PFSK-1 (cell line): ENCODE measurements around the gene PRKAR1A.

Experiments used
- POLR2AphosphoS5 ChIP-seq: IDR thresholded peaks from 2 replicates; pipeline ENCODE4 v1.6.1; 2012; ENCODE audit warnings: low read depth, mild to moderate bottlenecking, control low read depth, low read length, moderate library complexity
- TAF1 ChIP-seq: IDR thresholded peaks from 2 replicates; pipeline ENCODE4 v1.6.1; 2012; ENCODE audit warnings: low read length, control low read depth, borderline replicate concordance; ENCODE audit not compliant: insufficient read depth

DNA sequence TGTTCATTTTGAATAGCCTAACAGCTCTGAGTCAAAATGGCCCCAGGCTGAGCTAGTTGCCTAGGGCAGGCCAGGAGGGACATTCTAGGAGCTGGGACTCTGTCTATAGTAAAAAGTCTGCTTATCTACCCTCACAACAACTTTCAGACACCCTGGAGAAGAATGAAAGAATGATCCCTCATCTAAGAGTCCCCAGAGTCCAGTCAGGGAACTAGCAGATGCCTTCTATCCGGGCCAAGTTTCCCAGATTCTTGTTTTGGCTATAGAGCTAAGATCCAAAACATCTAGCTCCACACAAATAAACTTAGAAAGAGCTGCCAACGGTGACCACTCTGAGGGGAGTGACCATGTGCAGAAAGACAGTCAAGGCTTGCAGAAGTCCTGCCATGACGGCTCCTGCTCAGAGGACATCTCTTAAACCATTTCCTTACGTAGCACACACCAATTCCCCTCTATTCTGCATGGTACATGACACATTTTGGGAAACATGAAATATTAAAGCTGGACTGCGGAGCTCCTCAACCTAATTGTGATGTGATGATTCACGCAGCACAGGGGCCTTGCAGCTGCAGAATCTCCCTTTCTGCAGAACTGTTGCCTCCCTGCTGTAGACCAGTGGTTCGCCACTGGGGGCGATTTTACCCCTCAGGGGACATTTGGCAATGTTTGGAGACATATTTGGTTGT lies 64.7 kb downstream of the PRKAR1A start:
- TF ChIP-seq POLR2AphosphoS5 (no peak), TAF1 (no peak)
